GM19463 (cell line): ENCODE measurements around the gene RPL7A.
"Not testable (repeated sequence)": the region's sequence is repeated elsewhere in the genome, so short reads cannot be mapped to it uniquely, and the experiment has no call there.

Source experiments
- ATAC-seq: cut with Tn5 transposase; IDR thresholded peaks from one replicate; pipeline ENCODE4 v1.9.1; 2021; ENCODE audit warnings: mild to moderate bottlenecking, moderate library complexity; ENCODE audit not compliant: unreplicated experiment

The RPL7A gene

DNA sequence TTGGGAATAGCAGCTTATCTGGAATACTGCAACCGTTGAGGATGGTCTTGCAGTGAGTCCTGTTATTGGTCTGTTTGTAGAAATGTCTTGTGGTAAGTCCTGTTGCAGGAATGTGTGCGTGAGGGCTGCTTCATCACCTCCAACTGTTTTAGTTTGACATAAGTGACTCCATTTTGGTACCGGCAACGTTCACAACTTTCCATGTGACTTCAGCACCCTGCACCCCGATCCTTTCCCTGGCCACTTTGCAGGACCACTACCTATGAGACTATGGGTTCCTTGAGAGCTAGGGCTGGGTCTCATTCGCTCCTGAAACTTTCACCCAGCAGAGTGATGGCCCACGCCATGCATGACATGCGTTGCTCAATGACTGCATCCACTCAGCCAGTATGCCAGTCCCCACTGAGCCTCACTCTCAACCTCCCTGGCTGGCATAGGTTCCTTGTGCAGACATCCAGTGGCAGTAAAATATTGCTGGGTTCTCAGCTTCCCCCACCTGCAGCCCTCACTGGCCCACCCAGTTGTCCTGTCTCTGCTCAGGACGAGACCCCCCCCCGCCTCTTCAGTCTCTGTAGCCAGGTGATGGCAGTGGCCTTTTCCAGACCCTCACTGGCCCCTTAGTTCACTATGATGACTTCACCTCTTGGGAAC is 20.1 kb upstream of the RPL7A start:
- ATAC-seq, result no peak

- ATAC-seq, result not testable (repeated sequence)
Observed at GRCh38 chr9:133329306-133330156, 18.5 kb upstream of the RPL7A start.

DNA sequence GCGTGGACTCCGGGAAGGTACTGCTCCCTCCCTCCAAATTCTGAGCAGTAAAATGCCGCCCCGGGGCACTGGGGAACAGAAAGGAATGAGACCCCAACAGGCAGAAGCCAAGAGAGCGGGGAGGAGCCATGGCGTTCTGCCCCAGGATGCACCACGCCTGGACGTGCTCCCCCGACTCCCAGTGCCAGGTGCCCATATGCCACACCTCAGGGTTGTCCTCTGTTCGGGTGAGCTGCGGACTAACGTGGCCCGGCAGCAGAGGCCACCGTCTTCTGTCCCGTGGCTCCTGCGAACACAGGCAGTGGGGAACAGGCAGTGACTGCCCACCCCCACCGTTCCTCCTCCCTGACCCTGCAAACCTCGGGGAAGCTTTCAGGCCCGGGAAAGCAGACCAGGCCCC is 16.8 kb upstream of the RPL7A start:
- ATAC-seq, result no peak

DNA sequence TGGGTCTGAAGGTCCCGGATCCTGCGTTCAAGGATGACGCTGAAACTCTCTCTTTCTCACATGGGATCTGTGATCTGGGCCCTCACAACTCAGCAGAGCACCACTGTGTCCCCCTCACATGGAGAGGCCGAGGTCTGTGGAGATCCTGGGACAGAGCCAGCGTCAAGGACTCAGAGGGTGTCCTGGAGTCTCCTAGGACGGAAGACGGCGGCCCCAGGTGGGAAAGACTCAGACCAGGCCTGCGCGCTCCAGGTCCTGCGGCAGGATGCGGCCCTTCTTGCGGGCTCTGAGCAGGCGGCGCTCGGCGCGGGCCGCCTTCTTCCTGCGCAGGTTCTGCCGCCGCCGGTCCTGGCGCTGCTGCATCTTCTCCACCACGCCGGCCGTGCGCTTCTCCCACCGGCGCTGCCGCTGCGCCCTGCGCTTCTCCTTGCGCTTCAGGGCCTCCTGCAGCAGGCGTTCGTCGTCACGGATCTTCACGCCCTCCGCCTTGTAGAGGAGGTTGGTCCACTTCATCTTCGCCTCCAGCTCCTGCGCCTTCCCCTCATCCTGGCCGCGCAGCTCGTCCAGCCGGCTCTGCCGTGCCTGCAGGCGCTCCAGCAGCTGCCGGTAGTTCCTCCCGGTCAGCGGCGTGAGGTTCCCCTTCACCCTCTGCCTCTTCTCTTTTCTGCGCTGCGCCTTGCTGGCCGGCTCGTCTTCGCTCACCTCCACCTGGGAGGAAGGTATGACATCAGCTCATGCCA is 16.2 kb upstream of the RPL7A start:
- no peak for ATAC-seq

DNA sequence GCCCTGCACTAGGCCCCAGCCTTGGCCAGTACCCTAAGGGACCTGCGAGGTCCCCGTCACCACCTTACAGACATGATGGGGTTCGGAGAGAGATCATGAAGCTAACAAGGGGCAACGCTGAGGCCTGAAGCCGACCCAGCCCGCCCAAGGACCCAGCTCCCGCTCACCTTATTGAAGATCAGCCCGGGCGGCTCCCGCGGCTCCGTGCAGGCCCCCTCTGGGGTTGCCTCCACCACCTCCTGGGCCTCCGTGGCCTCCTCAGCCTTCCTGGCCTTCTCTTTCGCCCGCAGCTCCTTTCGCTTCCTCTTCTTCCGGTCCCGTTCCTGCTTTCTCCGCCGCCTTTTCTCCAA is 15.7 kb upstream of the RPL7A start:
- no peak for ATAC-seq

DNA sequence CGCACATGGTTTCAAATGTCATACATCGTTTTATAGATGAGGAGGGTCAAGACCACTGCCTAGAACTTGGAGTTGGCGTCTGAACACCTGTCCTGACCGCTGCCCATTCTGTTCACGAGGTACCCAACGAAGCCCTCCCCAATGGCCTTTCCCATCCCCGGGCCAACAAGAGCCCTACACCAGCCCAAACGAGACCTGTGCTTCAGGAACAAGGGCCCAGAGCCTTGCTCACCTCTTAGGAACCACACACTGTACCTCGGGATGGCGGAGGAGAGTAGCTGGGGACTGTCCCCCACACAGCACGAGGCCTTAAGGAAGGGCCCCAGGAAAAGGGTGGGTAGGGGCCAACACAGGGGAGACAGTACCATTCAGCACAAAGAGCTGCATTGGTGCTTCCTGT is 15.0 kb upstream of the RPL7A start:
- no peak for ATAC-seq

- ATAC-seq, result no peak
Observed at GRCh38 chr9:133333566-133333965, 14.5 kb upstream of the RPL7A start.

GRCh38 chr9:133334161-133334560 is 13.9 kb upstream of the RPL7A start:
- no peak for ATAC-seq

GRCh38 chr9:133334888-133335287 is 13.1 kb upstream of the RPL7A start:
- ATAC-seq, result not testable (repeated sequence)

DNA sequence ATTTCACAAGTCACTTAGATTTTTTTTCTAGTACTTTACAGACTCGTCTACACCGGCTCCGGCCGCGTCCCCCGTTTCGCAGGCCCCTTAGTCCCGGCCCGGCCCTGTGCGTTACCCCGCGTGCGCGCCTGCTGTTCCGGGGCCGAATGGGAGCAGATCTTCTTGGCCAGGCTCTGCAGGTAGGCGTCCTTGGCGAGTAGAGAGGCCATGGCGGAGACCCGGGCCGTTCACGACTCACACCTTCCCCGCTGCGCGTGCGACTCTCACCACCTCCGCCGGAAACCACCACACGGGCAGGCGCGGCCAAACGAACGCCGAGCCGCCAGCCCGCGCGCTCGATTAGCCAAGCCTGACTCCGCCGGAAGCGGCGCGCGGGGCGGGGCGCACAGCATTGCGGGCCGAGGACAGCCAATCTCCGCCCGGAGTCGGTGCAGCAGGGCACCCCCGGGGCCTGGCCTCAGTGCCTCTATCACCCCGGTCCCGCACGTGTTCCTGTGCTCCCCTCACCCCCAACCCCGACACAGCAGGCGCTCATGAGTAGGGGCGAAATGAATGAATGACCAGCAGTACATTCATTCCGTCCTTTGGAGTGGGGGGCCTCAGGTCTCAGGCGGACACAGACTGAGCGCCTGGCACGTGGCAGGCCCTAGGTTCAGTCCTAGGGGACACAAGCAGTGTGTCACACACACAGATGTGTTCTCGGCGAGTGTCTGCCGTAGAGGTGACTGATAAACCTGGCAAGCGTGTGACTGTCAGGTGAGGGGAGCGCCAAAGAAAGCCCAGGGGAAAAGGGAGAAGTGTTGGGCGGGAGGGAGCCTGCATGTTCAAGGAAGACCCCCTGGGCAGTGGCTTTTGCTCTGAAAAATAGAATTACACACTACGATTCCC is 11.8 kb upstream of the RPL7A start, which contains the start of gene SURF6:
Gene SURF6 (minus strand): TSS at position 265 of the 888 bp plus-strand sequence. CDS start 56 bp downstream, at position 209.
- peak; percentile 88 for ATAC-seq

- no peak for ATAC-seq
Observed at GRCh38 chr9:133339641-133340040, 8.4 kb upstream of the RPL7A start.

GRCh38 chr9:133340256-133340655 is 7.8 kb upstream of the RPL7A start:
- no peak for ATAC-seq

GRCh38 chr9:133340916-133341315 is 7.1 kb upstream of the RPL7A start:
- no peak for ATAC-seq

DNA sequence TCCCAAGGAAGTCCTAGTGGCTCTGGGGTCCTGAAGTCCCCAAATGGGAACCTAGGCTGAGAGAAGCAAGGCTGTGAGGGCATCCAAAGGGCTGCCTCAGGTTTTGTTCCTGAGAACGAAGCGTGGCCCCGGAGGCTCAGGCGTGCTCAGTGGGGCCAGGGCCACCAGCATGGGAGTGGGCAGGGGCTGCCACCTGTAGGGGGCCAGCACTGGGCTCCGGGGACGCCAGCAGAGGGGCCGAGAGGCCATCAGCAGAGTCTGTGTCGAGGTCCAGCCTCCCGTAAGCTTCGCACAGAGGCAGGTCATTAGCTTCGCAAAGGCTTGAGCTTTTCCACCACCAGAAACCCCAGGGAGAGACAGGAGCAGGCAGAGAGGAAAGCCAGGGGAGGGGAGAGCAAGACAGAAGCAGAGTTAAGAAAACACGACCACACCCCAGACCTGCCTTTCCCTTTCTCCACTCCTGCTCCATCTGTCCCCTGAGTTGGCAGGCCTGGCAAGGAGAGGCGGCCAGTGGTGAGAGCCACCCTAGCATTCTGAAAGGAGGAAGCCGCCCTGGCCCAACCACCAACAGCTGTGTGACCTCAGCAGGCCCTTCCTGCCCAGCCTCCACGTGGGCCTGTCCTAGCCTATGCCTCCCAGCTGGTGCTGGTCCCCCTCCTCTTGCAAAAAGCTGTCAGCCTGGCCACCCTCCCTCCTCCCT is 6.5 kb upstream of the RPL7A start:
- no peak for ATAC-seq

- no peak for ATAC-seq
Observed at GRCh38 chr9:133342069-133342406, 6.0 kb upstream of the RPL7A start.

DNA sequence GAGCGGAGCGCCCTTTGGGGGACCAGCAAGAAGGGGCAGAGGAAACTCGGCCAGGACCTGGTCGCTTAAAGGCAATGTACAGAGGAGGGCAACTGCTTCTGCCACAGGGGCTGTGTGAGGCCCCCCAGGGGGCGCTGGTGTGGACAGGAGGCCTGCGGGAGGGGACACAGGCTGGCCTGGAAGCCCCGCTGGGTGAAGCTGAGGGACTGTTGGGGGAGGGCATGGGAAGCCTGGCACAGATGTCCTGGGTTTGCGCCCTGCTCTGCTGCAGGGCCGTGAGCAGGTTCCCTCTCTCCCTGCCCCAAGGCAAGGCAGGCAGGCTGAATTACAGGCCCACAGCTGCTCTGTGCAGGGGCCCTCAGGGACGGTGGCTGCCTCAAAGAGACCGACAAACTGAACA is 5.4 kb upstream of the RPL7A start:
- ATAC-seq, result no peak

GRCh38 chr9:133344071-133344470 is 3.9 kb upstream of the RPL7A start:
- ATAC-seq, result no peak

- ATAC-seq, result no peak
Observed at GRCh38 chr9:133344979-133345378, 3.0 kb upstream of the RPL7A start.

GRCh38 chr9:133345596-133345995 is 2.4 kb upstream of the RPL7A start:
- no peak for ATAC-seq
